Neural cell (in vitro differentiated cells): ENCODE results near the gene ZNF260. TPM values are rescaled to one million over a fixed set of nuclear protein-coding genes. Genes with fewer than 3 reads are reported as not detected.

Experiments used
- H2AFZ ChIP-seq: fragments of 200-600, 300-800 bp; sonication (generic), shearing (Covaris generic); 2 replicates; pipeline ENCODE4 v1.6.0; 2014; ENCODE audit warnings: low read depth, mild to moderate bottlenecking, antibody characterized with exemption, low read length, moderate library complexity
- H3F3A ChIP-seq: fragments of 200-600 bp; shearing (Covaris generic); 2 replicates; pipeline ENCODE4 v1.6.1; 2016; ENCODE audit warnings: mild to moderate bottlenecking, moderate library complexity, mixed read lengths, antibody characterized with exemption, low read length; ENCODE audit not compliant: insufficient read depth, poor library complexity, severe bottlenecking
- H3K27ac ChIP-seq: fragments of 200-600, 300-800 bp; sonication (generic), shearing (Covaris generic); 2 replicates; pipeline ENCODE4 v1.5.1; 2014; ENCODE audit warnings: mild to moderate bottlenecking, low read length, moderate library complexity
- H3K27me3 ChIP-seq: fragments of 300-800, 200-600 bp; sonication (generic), shearing (Covaris generic); 2 replicates; pipeline ENCODE4 v1.6.0; 2014; ENCODE audit warnings: mild to moderate bottlenecking, low read depth, low read length, moderate library complexity; ENCODE audit not compliant: insufficient read depth
- H3K36me3 ChIP-seq: fragments of 300-800, 200-600 bp; sonication (generic), shearing (Covaris generic); 2 replicates; pipeline ENCODE4 v1.5.1; 2014; ENCODE audit warnings: mild to moderate bottlenecking, antibody characterized with exemption, low read length, moderate library complexity; ENCODE audit not compliant: insufficient read depth
- H3K4me2 ChIP-seq: fragments of 300-800, 200-600 bp; sonication (generic), shearing (Covaris generic); 2 replicates; pipeline ENCODE4 v1.6.0; 2014; ENCODE audit warnings: mild to moderate bottlenecking, low read length
- H3K4me3 ChIP-seq: fragments of 300-800, 200-600 bp; sonication (generic), shearing (Covaris generic); 2 replicates; pipeline ENCODE4 v1.5.1; 2014; ENCODE audit warnings: mild to moderate bottlenecking, low read length, moderate library complexity
- H3K79me2 ChIP-seq: fragments of 200-600 bp; shearing (Covaris generic); replicated peaks from 2 replicates; pipeline ENCODE4 v1.6.0; 2014; ENCODE audit warnings: mild to moderate bottlenecking, low read length, moderate library complexity; ENCODE audit not compliant: insufficient read depth
- H3K9ac ChIP-seq: fragments of 300-800, 200-600 bp; sonication (generic), shearing (Covaris generic); 2 replicates; pipeline ENCODE4 v1.6.1; 2016; ENCODE audit warnings: mild to moderate bottlenecking, low read length, mixed read lengths
- H3K9me2 ChIP-seq: fragments of 200-600 bp; shearing (Covaris generic); 2 replicates; pipeline ENCODE4 v1.6.1; 2016; ENCODE audit warnings: mild to moderate bottlenecking, low read length, mixed read lengths; ENCODE audit not compliant: insufficient read depth
- H3K9me3 ChIP-seq: fragments of 200-600, 300-800 bp; sonication (generic), shearing (Covaris generic); 2 replicates; pipeline ENCODE4 v1.6.1; 2016; ENCODE audit warnings: mild to moderate bottlenecking, mixed run types, low read length, moderate library complexity, mixed read lengths
- H4K20me1 ChIP-seq: fragments of 200-600 bp; shearing (Covaris generic); 2 replicates; pipeline ENCODE4 v1.6.1; 2016; ENCODE audit warnings: mild to moderate bottlenecking, mixed run types; ENCODE audit not compliant: insufficient read depth
- CTCF ChIP-seq: fragments of 450-650 bp; IDR thresholded peaks from 2 replicates; pipeline ENCODE4 v1.5.1; 2014; ENCODE audit warnings: antibody characterized with exemption, mild to moderate bottlenecking, moderate library complexity; ENCODE audit not compliant: poor library complexity, severe bottlenecking
- EP300 ChIP-seq: fragments of 450-650 bp; conservative IDR thresholded peaks from 2 replicates; pipeline ENCODE4 v1.6.1; 2014; ENCODE audit warnings: antibody characterized with exemption, mild to moderate bottlenecking, moderate library complexity; ENCODE audit not compliant: poor library complexity, severe bottlenecking
- EZH2 ChIP-seq: fragments of 200-600, 300-800 bp; shearing (Covaris generic), sonication (generic); IDR thresholded peaks from 2 replicates; pipeline ENCODE4 v1.6.1; 2014; ENCODE audit warnings: antibody characterized with exemption, low read length, borderline replicate concordance, mild to moderate bottlenecking; ENCODE audit not compliant: insufficient read depth, poor library complexity, severe bottlenecking
- MXI1 ChIP-seq: fragments of 450-650 bp; conservative IDR thresholded peaks from 2 replicates; pipeline ENCODE4 v1.6.1; 2014; ENCODE audit warnings: antibody characterized with exemption, mild to moderate bottlenecking; ENCODE audit not compliant: poor library complexity, severe bottlenecking
- POLR2AphosphoS5 ChIP-seq: IDR thresholded peaks from 2 replicates; pipeline ENCODE4 v1.6.1; 2012
- RAD21 ChIP-seq: fragments of 450-650 bp; conservative IDR thresholded peaks from 2 replicates; pipeline ENCODE4 v1.6.1; 2014; ENCODE audit warnings: antibody characterized with exemption, mild to moderate bottlenecking, moderate library complexity
- REST ChIP-seq: IDR thresholded peaks from 2 replicates; pipeline ENCODE4 v1.6.1; 2012; ENCODE audit warnings: borderline replicate concordance
- SMC3 ChIP-seq: fragments of 450-650 bp; conservative IDR thresholded peaks from 2 replicates; pipeline ENCODE4 v1.6.1; 2014; ENCODE audit warnings: antibody characterized with exemption, mild to moderate bottlenecking, moderate library complexity; ENCODE audit not compliant: poor library complexity
- TAF1 ChIP-seq: IDR thresholded peaks from 2 replicates; pipeline ENCODE4 v1.6.1; 2012; ENCODE audit warnings: low read depth
- polyA plus RNA-seq: library from polyadenylated mRNA; depleted of rRNA; stranded (reverse); fragments of >200 nt; gene quantifications from 2 replicates; pipeline ENCODE4 v1.2.3, GENCODE V29; 2014

The ZNF260 gene
- polyA plus RNA-seq, 1 donor from 2014 or later: 23.2 TPM

- Histone ChIP-seq H3K27me3 (no peaks in the 10 kb centered on the region), H3K36me3 (peaks cover 10% of the 10 kb centered on the region), H4K20me1 (no peaks in the 10 kb centered on the region), H3F3A (no peaks in the 10 kb centered on the region), H3K9me3 (peaks cover 20% of the 10 kb centered on the region), H3K9ac (no peak overlapping the region), H3K4me2 (no peak overlapping the region), H2AFZ (no peak overlapping the region), H3K9me2 (no peaks in the 10 kb centered on the region), H3K27ac (no peak overlapping the region), H3K4me3 (no peak overlapping the region), H3K79me2 (peaks cover 6% of the 10 kb centered on the region)
- TF ChIP-seq EP300 (no peak), EZH2 (no peak), MXI1 (no peak), REST (no peak), POLR2AphosphoS5 (no peak), TAF1 (no peak), CTCF (no peak), RAD21 (no peak), SMC3 (no peak)
Observed at GRCh38 chr19:36508325-36508724, 19.7 kb downstream of the ZNF260 start.

- no peak overlapping the region for H3K4me2 ChIP-seq
- H3K9me3 ChIP-seq: peaks cover 8% of the 10 kb centered on the region
- H3K27me3 ChIP-seq: no peaks in the 10 kb centered on the region
- H3K27ac ChIP-seq: no peak overlapping the region
- no peaks in the 10 kb centered on the region for H3F3A ChIP-seq
- H3K36me3 ChIP-seq: no peaks in the 10 kb centered on the region
- no peaks in the 10 kb centered on the region for H4K20me1 ChIP-seq
- H3K79me2 ChIP-seq: no peaks in the 10 kb centered on the region
- H2AFZ ChIP-seq: no peak overlapping the region
- H3K9me2 ChIP-seq: no peaks in the 10 kb centered on the region
- no peak overlapping the region for H3K4me3 ChIP-seq
- H3K9ac ChIP-seq: no peak overlapping the region
- TF ChIP-seq EP300: no peak
- no peak for TF ChIP-seq POLR2AphosphoS5
- TF ChIP-seq MXI1: no peak
- no peak for TF ChIP-seq SMC3
- no peak for TF ChIP-seq EZH2
- TF ChIP-seq CTCF: no peak
- TF ChIP-seq TAF1: no peak
- TF ChIP-seq REST: no peak
- TF ChIP-seq RAD21: no peak
Observed at GRCh38 chr19:36501973-36502372, 26.1 kb downstream of the ZNF260 start.
